ENCODE results near the gene ZNF276.

- TF ChIP-seq CTCF (IDR thresholded peaks at IDR 0.05) (peak in 3 of 5 experiments; percentile 8 to 28 (median 24)), POLR2A (IDR thresholded peaks at IDR 0.05) (peak; percentile 77 to 96), EP300 (IDR thresholded peaks at IDR 0.05) (peak; percentile 36 to 87)
Measured at GRCh38 chr16:89701425-89702406, 19.6 kb upstream of the ZNF276 start, which contains the start of gene SPATA2L.
